CD14-positive monocyte (primary cell): ENCODE measurements around the gene VGLL2. TPM values are rescaled to one million over a fixed set of nuclear protein-coding genes. Genes with fewer than 3 reads are reported as not detected.

Experiments
- DNase-seq, 3 donors: peaks; one replicate each; pipeline ENCODE4 v3.0.0-alpha.2; 2011 to 2022
- H2AFZ ChIP-seq: 2 replicates; pipeline ENCODE4 v1.6.0; 2012; ENCODE audit warnings: mild to moderate bottlenecking, low read depth, low read length, inconsistent platforms; ENCODE audit not compliant: insufficient read depth, poor library complexity, severe bottlenecking
- H3K27ac ChIP-seq, 2 donors: 1 replicate in 1 of 2; 2 replicates in 1 of 2; pipeline ENCODE4 v1.5.1; 2012 to 2013; ENCODE audit warnings: low read length in 2 of 2, control low read depth in 1 of 2, inconsistent platforms in 1 of 2, low read depth in 1 of 2, mild to moderate bottlenecking in 1 of 2
- H3K27me3 ChIP-seq, 2 donors: one replicate each; pipeline versions ENCODE4 v1.6.0 to v1.6.1; 2011 to 2013; ENCODE audit warnings: low read length in 2 of 2; ENCODE audit not compliant: control insufficient read depth in 2 of 2, insufficient read depth in 2 of 2
- H3K36me3 ChIP-seq, 2 donors: replicated peaks in 1 of 2; 1 replicate in 1 of 2; 2 replicates in 1 of 2; pipeline versions ENCODE4 v1.5.1 to v1.6.1; 2012 to 2013; ENCODE audit warnings: low read length in 2 of 2, control low read depth in 1 of 2, inconsistent platforms in 1 of 2, mild to moderate bottlenecking in 1 of 2; ENCODE audit not compliant: insufficient read depth in 2 of 2, control insufficient read depth in 1 of 2
- H3K4me1 ChIP-seq, 2 donors: 1 replicate in 1 of 2; 2 replicates in 1 of 2; pipeline versions ENCODE4 v1.5.1 to v1.6.1; 2012 to 2013; ENCODE audit warnings: low read length in 2 of 2, control low read depth in 1 of 2, inconsistent platforms in 1 of 2, mild to moderate bottlenecking in 1 of 2, moderate library complexity in 1 of 2; ENCODE audit not compliant: insufficient read depth in 2 of 2, control insufficient read depth in 1 of 2
- H3K4me2 ChIP-seq: replicated peaks from 2 replicates; pipeline ENCODE3; 2012; ENCODE audit warnings: low read length, moderate library complexity, mild to moderate bottlenecking; ENCODE audit not compliant: poor library complexity, severe bottlenecking; ENCODE audit errors: extremely low read depth
- H3K4me3 ChIP-seq, 3 experiments: fragments of 200-600 bp in 1 of 3; sonication (generic) in 1 of 3; replicated peaks in 1 of 3; 1 replicate in 2 of 3; 2 replicates in 1 of 3; pipeline ENCODE4 v1.5.1; 2011 to 2013; ENCODE audit warnings: low read length in 3 of 3, mild to moderate bottlenecking in 3 of 3, control low read depth in 2 of 3, low read depth in 2 of 3, inconsistent platforms in 1 of 3, moderate library complexity in 1 of 3
- H3K79me2 ChIP-seq: 2 replicates; pipeline ENCODE4 v1.6.0; 2012; ENCODE audit warnings: mild to moderate bottlenecking, control low read depth, inconsistent platforms, low read length, moderate library complexity; ENCODE audit not compliant: insufficient read depth
- H3K9ac ChIP-seq: 2 replicates; pipeline ENCODE4 v1.6.0; 2017; ENCODE audit warnings: low read length, mild to moderate bottlenecking; ENCODE audit not compliant: insufficient read depth, poor library complexity, severe bottlenecking
- H3K9me3 ChIP-seq, 2 donors: replicated peaks in 1 of 2; 1 replicate in 1 of 2; 2 replicates in 1 of 2; pipeline versions ENCODE4 v1.5.1 to v1.6.1; 2012 to 2013; ENCODE audit warnings: low read length in 2 of 2, control low read depth in 1 of 2; ENCODE audit not compliant: control insufficient read depth in 1 of 2, insufficient read depth in 1 of 2
- H4K20me1 ChIP-seq: 2 replicates; pipeline ENCODE4 v1.6.0; 2012; ENCODE audit warnings: mild to moderate bottlenecking, low read length, control low read depth, moderate library complexity; ENCODE audit not compliant: insufficient read depth
- H3K27ac Mint-ChIP-seq, 7 donors: one replicate each; pipeline ENCODE4 v1.8.0; 2020; ENCODE audit warnings: mild to moderate bottlenecking in 7 of 7, mixed read lengths in 7 of 7, moderate library complexity in 6 of 7, inconsistent platforms in 2 of 7
- H3K27me3 Mint-ChIP-seq, 3 donors: one replicate each; pipeline ENCODE4 v1.8.0; 2021 to 2022; ENCODE audit warnings: low read depth in 3 of 3, mild to moderate bottlenecking in 3 of 3, mixed read lengths in 3 of 3, moderate library complexity in 3 of 3, inconsistent platforms in 1 of 3
- H3K36me3 Mint-ChIP-seq, 2 donors: one replicate each; pipeline ENCODE4 v1.8.0; 2020; ENCODE audit warnings: mixed read lengths in 2 of 2, inconsistent platforms in 1 of 2, mild to moderate bottlenecking in 1 of 2
- H3K4me1 Mint-ChIP-seq: one replicate; pipeline ENCODE4 v1.8.0; 2020; ENCODE audit warnings: mild to moderate bottlenecking, mixed read lengths
- H3K4me3 Mint-ChIP-seq, 2 donors: one replicate each; pipeline ENCODE4 v1.8.0; 2020; ENCODE audit warnings: mild to moderate bottlenecking in 2 of 2, mixed read lengths in 2 of 2, moderate library complexity in 1 of 2
- H3K9me3 Mint-ChIP-seq, 7 donors: one replicate each; pipeline ENCODE4 v1.8.0; 2020 to 2022; ENCODE audit warnings: mixed read lengths in 7 of 7, mild to moderate bottlenecking in 6 of 7, moderate library complexity in 6 of 7, inconsistent platforms in 2 of 7
- WGBS: methylation state at CpG from one replicate; pipeline ENCODE4 v1.1.5; 2013; ENCODE audit warnings: missing lambda C conversion rate; ENCODE audit not compliant: insufficient coverage; 5-methylcytosine and 5-hydroxymethylcytosine counted together
- intact Hi-C, 2 donors: fragments of 100-400 bp; cut with micrococcal nuclease; formaldehyde crosslinking; loops; one replicate each; pipeline versions ENCODE4 v1.15.0 to v1.15.1; 2023
- polyA plus RNA-seq, 3 donors: library from polyadenylated mRNA; depleted of rRNA in 1 of 3; unstranded in 2 of 3; stranded (reverse) in 1 of 3; fragments of 300-500 nt in 2 of 3; fragments of >200 nt in 1 of 3; fragmentation: Illumina TruSeq in 2 of 3; gene quantifications; 1 replicate in 2 of 3; 2 replicates in 1 of 3; pipeline ENCODE4 v1.2.3, GENCODE V29; 2012 to 2021
- TF ChIP-seq, protein P1 (sequence below): fragments of 200-600 bp; IDR thresholded peaks from one replicate; pipeline ENCODE4 v1.8.0; 2022; ENCODE audit warnings: antibody characterized with exemption, mild to moderate bottlenecking

Gene VGLL2
- polyA plus RNA-seq, 3 donors, result not detected

DNA sequence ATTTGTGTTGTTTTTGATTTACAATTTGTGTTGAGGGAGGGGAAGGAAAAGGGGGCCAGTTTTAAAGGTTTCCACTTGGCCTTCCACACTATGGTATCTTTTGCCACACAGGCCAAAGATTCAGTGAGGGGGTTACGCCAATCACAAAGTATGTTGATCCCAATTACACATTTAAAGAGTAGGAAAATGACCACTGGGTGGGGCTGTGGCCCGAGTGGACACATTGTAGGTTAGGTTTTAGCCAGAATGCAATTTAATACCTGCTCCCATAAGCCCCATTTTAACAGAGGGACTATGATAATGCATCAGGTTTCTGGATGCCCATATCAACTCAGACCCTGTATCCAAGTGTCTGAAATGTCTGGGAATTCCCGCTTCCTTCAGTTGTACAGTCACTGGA is 15.6 kb downstream of the VGLL2 start:
- no peak overlapping the region for H3K9ac ChIP-seq
- H3K27ac ChIP-seq, result no peak overlapping the region
- no CpG with 5 or more reads among the region's 3 CpGs for WGBS
- no peaks in the 10 kb centered on the region for H3K36me3 ChIP-seq
- Mint-ChIP-seq H3K4me3 (no peak overlapping the region), H3K27ac (no peak overlapping the region), H3K9me3 (peaks cover 0 to 8% (median 0%) of the 10 kb centered on the region in 7 donors), H3K36me3 (no peaks in the 10 kb centered on the region), H3K4me1 (no peaks in the 10 kb centered on the region), H3K27me3 (peaks cover 3 to 12% (median 8%) of the 10 kb centered on the region in 3 donors)
- peaks cover 2 to 8% of the 10 kb centered on the region in 2 donors for H3K27me3 ChIP-seq
- H3K79me2 ChIP-seq, result no peaks in the 10 kb centered on the region
- intact Hi-C loops, result no loop called here
- no peak for DNase-seq
- H3K4me2 ChIP-seq, result no peak overlapping the region
- H3K4me3 ChIP-seq, result no peak overlapping the region
- no peaks in the 10 kb centered on the region for H4K20me1 ChIP-seq
- TF ChIP-seq, protein P1, sequence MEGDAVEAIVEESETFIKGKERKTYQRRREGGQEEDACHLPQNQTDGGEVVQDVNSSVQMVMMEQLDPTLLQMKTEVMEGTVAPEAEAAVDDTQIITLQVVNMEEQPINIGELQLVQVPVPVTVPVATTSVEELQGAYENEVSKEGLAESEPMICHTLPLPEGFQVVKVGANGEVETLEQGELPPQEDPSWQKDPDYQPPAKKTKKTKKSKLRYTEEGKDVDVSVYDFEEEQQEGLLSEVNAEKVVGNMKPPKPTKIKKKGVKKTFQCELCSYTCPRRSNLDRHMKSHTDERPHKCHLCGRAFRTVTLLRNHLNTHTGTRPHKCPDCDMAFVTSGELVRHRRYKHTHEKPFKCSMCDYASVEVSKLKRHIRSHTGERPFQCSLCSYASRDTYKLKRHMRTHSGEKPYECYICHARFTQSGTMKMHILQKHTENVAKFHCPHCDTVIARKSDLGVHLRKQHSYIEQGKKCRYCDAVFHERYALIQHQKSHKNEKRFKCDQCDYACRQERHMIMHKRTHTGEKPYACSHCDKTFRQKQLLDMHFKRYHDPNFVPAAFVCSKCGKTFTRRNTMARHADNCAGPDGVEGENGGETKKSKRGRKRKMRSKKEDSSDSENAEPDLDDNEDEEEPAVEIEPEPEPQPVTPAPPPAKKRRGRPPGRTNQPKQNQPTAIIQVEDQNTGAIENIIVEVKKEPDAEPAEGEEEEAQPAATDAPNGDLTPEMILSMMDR, result no peak
- H3K9me3 ChIP-seq, result no peaks in the 10 kb centered on the region
- H2AFZ ChIP-seq, result no peak overlapping the region
- no peaks in the 10 kb centered on the region for H3K4me1 ChIP-seq

DNA sequence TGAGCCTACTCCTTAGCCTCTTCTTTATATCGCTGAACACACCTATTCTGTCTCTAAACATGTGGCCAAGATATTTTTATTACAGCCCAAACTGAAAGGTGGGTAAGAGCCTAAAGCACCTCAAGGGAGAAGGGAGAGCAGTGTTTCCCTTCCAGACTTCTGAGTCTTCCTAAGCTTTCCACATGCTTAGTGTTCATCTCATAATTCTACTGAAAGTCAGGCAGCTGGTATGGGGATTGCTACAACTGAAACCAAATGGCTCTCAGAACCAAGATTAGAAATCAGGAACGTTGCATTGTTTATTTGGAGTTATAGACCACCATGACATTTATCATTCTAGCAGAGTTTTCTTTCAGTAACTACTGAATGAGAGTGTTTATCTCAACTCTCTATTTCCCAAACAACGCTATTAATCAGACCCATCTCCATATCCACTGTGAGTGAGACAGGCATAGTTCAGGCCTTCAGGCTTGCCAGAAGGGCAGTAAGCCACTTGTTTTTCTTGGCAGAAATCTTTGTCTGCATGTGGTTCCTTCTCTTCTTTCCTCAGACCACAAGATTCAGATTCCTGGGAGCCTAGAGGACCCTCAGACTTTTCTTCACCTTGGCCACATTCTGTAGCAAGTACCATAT is 22.8 kb downstream of the VGLL2 start:
- Mint-ChIP-seq H3K9me3 (peaks cover 0 to 7% (median 2%) of the 10 kb centered on the region in 7 donors), H3K4me3 (peak overlapping the region in 1 of 2 donors; percentile 28), H3K4me1 (no peaks in the 10 kb centered on the region), H3K36me3 (no peaks in the 10 kb centered on the region), H3K27ac (no peak overlapping the region), H3K27me3 (peaks cover 0 to 7% (median 0%) of the 10 kb centered on the region in 3 donors)
- DNase-seq, result no peak
- intact Hi-C loops, result no loop called here
- Histone ChIP-seq H3K9me3 (no peaks in the 10 kb centered on the region), H3K4me2 (no peak overlapping the region), H3K36me3 (no peaks in the 10 kb centered on the region), H3K27ac (no peak overlapping the region), H4K20me1 (no peaks in the 10 kb centered on the region), H3K4me3 (no peak overlapping the region), H3K4me1 (no peaks in the 10 kb centered on the region), H2AFZ (no peak overlapping the region), H3K9ac (no peak overlapping the region), H3K27me3 (no peaks in the 10 kb centered on the region), H3K79me2 (no peaks in the 10 kb centered on the region)
- WGBS, result 71% methylated on average over 1 of the region's 3 CpGs
- TF ChIP-seq, protein P1, result no peak
